ENCODE data around the gene SCGB2B2. TPM values are rescaled to one million over a fixed set of nuclear protein-coding genes. Genes with fewer than 3 reads are reported as not detected.
"Not testable (repeated sequence)": the region's sequence is repeated elsewhere in the genome, so short reads cannot be mapped to it uniquely, and the experiment has no call there.

SCGB2B2 gene
- total RNA-seq, 1 experiment from 2014 or later, result not detected

- intact Hi-C loops (cut with micrococcal nuclease), result no loop called here
- H3K4me3 ChIP-seq (ENCODE audit: low read length), result no peak overlapping the region
- no peaks in the 10 kb centered on the region for H3K27me3 ChIP-seq (ENCODE audit: low read length)
- POLR2A ChIA-PET (ENCODE audit: unreplicated experiment), result no interaction called here
- H3K4me1 ChIP-seq (ENCODE audit: insufficient read depth, low read length), result peaks cover 6% of the 10 kb centered on the region; the same call in 1 of the 2 replicates
- BruUV-seq (replicated peaks), result no TSS peak
- H3K9me3 ChIP-seq (ENCODE audit: low read length), result no peaks in the 10 kb centered on the region
- TF ChIP-seq EZH2 (IDR thresholded peaks at IDR 0.05; ENCODE audit: low read length, unreplicated experiment) (no peak), CTCF (conservative IDR thresholded peaks at IDR 0.05; ENCODE audit: low read depth, low read length) (no peak), EZH2phosphoT487 (IDR thresholded peaks at IDR 0.05; ENCODE audit: borderline replicate concordance, low read length) (no peak)
- H2AFZ ChIP-seq (ENCODE audit: low read length), result no peak overlapping the region
- ATAC-seq (no peak), DNase-seq (no peak)
- no peaks in the 10 kb centered on the region for H4K20me1 ChIP-seq (ENCODE audit: low read length)
- no peak overlapping the region for H3K9ac ChIP-seq (ENCODE audit: low read length)
- H3K4me2 ChIP-seq (ENCODE audit: low read length), result no peak overlapping the region
- no peaks in the 10 kb centered on the region for H3K9me2 ChIP-seq (replicated peaks; ENCODE audit: low read length)
- H3K36me3 ChIP-seq (ENCODE audit: low read depth, low read length), result no peaks in the 10 kb centered on the region
- H3F3A ChIP-seq (ENCODE audit: low read length, unreplicated experiment), result no peaks in the 10 kb centered on the region
- CTCF ChIA-PET, result no interaction called here
- no peak overlapping the region for H3K27ac ChIP-seq (ENCODE audit: low read length)
- no peaks in the 10 kb centered on the region for H3K79me2 ChIP-seq (ENCODE audit: low read length)
Measured at GRCh38 chr19:34671972-34672371, 5.0 kb downstream of the SCGB2B2 start.

GRCh38 chr19:34669305-34669704, 7.7 kb downstream of the SCGB2B2 start:
- ATAC-seq (no peak), DNase-seq (no peak)
- Histone ChIP-seq H3K27ac (ENCODE audit: low read length) (no peak overlapping the region), H3K9me3 (ENCODE audit: low read length) (no peaks in the 10 kb centered on the region), H3K79me2 (ENCODE audit: low read length) (no peaks in the 10 kb centered on the region), H3K4me3 (ENCODE audit: low read length) (no peak overlapping the region), H2AFZ (ENCODE audit: low read length) (no peak overlapping the region), H3K9ac (ENCODE audit: low read length) (no peak overlapping the region), H3K36me3 (ENCODE audit: low read depth, low read length) (no peaks in the 10 kb centered on the region), H3K4me2 (ENCODE audit: low read length) (no peak overlapping the region), H3K27me3 (ENCODE audit: low read length) (no peaks in the 10 kb centered on the region), H4K20me1 (ENCODE audit: low read length) (no peaks in the 10 kb centered on the region), H3K4me1 (ENCODE audit: insufficient read depth, low read length) (no peaks in the 10 kb centered on the region), H3K9me2 (replicated peaks; ENCODE audit: low read length) (no peaks in the 10 kb centered on the region), H3F3A (ENCODE audit: low read length, unreplicated experiment) (no peaks in the 10 kb centered on the region)
- TF ChIP-seq CTCF (conservative IDR thresholded peaks at IDR 0.05; ENCODE audit: low read depth, low read length) (no peak), EZH2 (IDR thresholded peaks at IDR 0.05; ENCODE audit: low read length, unreplicated experiment) (no peak), EZH2phosphoT487 (IDR thresholded peaks at IDR 0.05; ENCODE audit: borderline replicate concordance, low read length) (no peak)
- POLR2A ChIA-PET (ENCODE audit: unreplicated experiment), result no interaction called here
- CTCF ChIA-PET, result no interaction called here
- intact Hi-C loops (cut with micrococcal nuclease), result no loop called here
- no TSS peak for BruUV-seq (replicated peaks)

GRCh38 chr19:34668690-34669089, 8.3 kb downstream of the SCGB2B2 start:
- H3F3A ChIP-seq (ENCODE audit: low read length, unreplicated experiment); H3K27ac ChIP-seq (ENCODE audit: low read length); CTCF ChIA-PET; H3K79me2 ChIP-seq (ENCODE audit: low read length); ATAC-seq; H4K20me1 ChIP-seq (ENCODE audit: low read length); intact Hi-C loops (cut with micrococcal nuclease); DNase-seq; H3K27me3 ChIP-seq (ENCODE audit: low read length); BruUV-seq (replicated peaks); H2AFZ ChIP-seq (ENCODE audit: low read length); H3K4me3 ChIP-seq (ENCODE audit: low read length); H3K9me2 ChIP-seq (replicated peaks; ENCODE audit: low read length); H3K4me1 ChIP-seq (ENCODE audit: insufficient read depth, low read length); POLR2A ChIA-PET (ENCODE audit: unreplicated experiment); H3K36me3 ChIP-seq (ENCODE audit: low read depth, low read length); H3K9ac ChIP-seq (ENCODE audit: low read length); H3K9me3 ChIP-seq (ENCODE audit: low read length); H3K4me2 ChIP-seq (ENCODE audit: low read length): not testable (repeated sequence)

- H3K9me3 ChIP-seq (ENCODE audit: low read length); POLR2A ChIA-PET (ENCODE audit: unreplicated experiment); H2AFZ ChIP-seq (ENCODE audit: low read length); H3K27ac ChIP-seq (ENCODE audit: low read length); DNase-seq; ATAC-seq; H3K79me2 ChIP-seq (ENCODE audit: low read length); H4K20me1 ChIP-seq (ENCODE audit: low read length); H3K9ac ChIP-seq (ENCODE audit: low read length); H3K27me3 ChIP-seq (ENCODE audit: low read length); H3K4me1 ChIP-seq (ENCODE audit: insufficient read depth, low read length); BruUV-seq (replicated peaks); H3F3A ChIP-seq (ENCODE audit: low read length, unreplicated experiment); CTCF ChIA-PET; H3K4me2 ChIP-seq (ENCODE audit: low read length); H3K4me3 ChIP-seq (ENCODE audit: low read length); intact Hi-C loops (cut with micrococcal nuclease); H3K36me3 ChIP-seq (ENCODE audit: low read depth, low read length); H3K9me2 ChIP-seq (replicated peaks; ENCODE audit: low read length): not testable (repeated sequence)
Measured at GRCh38 chr19:34668077-34668689, 8.8 kb downstream of the SCGB2B2 start.
